NCI-H2171 (cell line): ENCODE data around the gene SCGB1A1.
"Not testable (repeated sequence)": the region's sequence is repeated elsewhere in the genome, so short reads cannot be mapped to it uniquely, and the experiment has no call there.

Experiments used
- DNase-seq: peaks from one replicate; lab custom pipeline; 2025; lab: John Stamatoyannopoulos, UW

The SCGB1A1 gene

DNA sequence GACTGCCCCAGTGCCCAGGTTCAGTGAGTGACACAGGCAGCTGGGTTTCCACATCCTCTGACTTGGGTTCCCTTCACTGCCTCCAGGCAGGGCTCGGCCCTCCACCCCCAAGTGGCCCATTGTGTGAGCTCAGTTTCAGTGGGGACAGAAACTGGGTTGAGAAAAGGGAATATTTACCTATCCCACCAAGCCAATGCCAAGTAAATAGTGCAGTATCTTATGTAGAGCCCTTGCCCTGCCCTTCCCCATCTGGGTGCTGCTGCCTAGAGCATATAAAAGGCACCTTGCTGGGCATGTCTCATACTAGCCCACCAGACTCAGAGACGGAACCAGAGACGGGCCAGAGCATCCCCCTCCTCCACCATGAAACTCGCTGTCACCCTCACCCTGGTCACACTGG is at the start of gene SCGB1A1:
TSS of gene SCGB1A1 (plus strand) at position 301 of the 400 bp plus-strand sequence. CDS start at position 364, 63 bp downstream.
- DNase-seq, result no peak

DNA sequence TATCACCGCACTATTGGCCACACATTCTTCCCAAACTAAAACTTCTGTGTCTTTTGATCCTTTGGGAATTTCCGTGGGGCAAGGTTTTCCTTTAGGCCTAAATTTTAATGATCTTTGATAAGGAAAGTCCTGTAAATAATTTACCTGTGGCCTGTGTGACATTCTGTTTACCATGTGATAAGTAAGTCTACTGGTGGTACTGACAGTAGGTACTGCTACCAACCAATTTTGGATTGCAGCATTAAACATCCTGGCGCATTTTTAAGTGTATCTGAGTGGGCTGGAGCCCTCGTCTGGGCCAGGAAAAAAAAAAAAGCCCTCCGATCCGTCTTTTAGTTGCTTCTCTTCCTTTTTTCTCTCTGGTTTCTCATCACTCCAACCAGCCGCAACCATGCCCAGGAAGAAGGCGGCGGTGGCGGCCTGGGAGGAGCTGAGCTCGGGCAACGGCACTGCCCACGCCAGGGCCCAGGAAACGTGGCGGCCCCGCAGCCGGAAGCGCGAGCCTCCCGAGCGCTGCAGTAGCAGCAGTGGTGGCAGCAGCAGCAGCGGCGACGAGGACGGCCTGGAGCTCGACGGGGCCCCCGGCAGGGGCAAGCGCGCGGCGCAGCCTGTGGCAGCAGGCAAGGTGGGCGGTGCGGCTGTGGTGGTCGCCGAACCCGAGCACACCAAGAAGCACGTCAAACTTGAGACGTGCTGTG is 47.9 kb upstream of the SCGB1A1 start:
- DNase-seq, result no peak

DNA sequence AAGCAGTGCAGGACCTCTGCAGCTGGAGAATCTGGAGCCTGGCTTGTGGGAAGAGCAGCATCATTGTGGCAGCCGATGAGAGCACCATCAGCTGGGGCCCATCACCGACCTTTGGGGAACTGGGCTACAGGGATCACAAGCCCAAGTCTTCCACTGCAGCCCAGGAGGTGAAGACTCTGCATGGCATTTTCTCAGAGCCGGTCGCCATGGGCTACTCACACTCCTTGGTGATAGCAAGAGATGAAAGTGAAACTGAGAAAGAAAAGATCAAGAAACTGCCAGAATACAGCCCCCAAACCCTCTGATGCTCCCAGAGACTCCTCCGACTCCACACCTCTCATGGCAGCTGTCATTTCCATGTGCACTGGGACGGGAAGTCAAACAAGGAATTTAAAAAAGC is 46.0 kb upstream of the SCGB1A1 start:
- DNase-seq, result no peak

GRCh38 chr11:62373464-62374119 is 45.2 kb upstream of the SCGB1A1 start:
- no peak for DNase-seq

DNA sequence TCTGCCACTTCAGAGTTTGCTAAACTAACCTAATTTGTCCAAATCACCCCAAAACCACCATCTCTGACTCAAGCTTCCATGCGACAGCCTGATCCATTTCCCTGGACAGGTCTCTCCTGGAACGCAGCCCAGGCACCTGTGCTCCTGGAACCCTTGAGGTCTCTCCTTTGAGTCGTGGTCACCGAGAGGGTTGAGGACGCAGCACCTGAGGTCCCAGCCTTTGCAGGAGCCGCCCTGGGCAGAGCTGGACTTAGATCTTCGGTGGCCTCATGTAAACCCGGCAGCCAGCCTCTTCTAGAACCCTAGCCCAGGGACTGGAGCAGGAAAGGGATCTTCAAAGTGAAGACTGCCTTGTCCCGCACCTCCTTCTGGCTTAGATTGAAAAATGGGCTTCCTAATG is 44.0 kb upstream of the SCGB1A1 start:
- no peak for DNase-seq

DNA sequence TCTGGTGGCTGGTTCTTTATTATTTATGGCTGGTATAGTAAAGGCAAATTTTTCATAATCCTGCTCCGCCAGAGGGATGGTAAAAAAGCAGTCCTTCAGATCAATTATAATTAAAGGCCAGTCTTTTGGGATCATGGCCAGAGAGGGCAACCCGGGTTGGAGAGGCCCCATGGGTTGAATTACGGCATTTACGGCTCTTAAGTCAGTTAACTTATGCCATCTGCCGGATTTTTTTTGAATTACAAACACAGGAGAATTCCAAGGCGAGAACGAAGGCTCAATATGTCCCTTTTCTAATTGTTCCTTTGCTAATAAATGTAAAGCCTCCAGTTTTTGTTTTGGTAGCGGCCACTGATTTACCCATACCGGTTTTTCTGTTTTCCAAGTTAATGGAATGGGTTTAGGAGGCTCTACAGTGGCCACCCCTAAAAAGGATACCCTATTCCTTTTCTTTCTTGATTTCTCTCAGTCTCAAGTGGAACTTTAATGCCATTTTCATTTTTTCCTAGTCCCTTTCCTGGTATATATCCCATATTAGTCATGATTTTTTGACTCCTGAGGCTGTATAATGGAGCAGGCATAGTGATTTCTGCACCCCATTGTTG is 40.3 kb upstream of the SCGB1A1 start:
- DNase-seq, result peak; percentile 59

- DNase-seq, result not testable (repeated sequence)
Observed at GRCh38 chr11:62379586-62379985, 39.2 kb upstream of the SCGB1A1 start.

DNA sequence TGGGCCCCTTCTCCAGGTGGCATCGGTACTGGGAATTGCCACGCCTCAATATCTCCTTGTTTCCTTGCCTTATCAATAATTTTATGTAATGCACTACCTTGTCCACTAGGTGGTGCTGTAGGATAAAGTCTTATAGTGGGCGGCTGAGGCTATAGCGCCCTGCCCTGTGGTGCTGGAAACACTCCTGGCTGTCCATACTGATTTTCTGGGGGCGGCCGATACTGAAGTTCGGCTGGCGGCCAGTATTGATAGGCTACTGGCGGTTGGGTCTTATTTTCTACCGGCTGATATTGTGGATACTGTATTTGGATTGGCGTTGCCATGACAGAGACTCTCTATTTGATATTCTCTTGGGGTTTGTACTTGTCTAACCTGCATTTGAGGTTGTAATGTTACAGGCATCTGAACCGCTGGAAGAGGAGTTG is 38.0 kb upstream of the SCGB1A1 start:
- peak; percentile 56 for DNase-seq

DNA sequence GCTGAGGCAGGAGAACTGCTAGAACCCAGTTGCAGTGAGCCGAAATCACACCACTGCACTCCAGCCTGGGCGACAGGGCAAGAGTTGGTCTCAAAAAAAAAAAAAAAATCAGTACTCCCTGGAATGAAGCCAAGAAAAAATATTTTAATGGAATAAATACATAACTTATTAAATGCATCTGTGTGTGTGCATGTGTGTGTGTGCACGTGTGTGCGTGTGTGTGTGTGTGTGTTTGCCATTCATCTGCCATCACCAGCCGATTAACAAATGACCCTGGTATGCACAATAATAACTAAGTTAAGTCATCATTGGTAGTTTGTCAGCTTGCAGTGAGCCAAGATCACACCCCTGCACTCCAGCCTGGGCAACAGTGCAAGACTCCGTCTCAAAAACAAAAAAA is 35.0 kb upstream of the SCGB1A1 start:
- no peak for DNase-seq

DNA sequence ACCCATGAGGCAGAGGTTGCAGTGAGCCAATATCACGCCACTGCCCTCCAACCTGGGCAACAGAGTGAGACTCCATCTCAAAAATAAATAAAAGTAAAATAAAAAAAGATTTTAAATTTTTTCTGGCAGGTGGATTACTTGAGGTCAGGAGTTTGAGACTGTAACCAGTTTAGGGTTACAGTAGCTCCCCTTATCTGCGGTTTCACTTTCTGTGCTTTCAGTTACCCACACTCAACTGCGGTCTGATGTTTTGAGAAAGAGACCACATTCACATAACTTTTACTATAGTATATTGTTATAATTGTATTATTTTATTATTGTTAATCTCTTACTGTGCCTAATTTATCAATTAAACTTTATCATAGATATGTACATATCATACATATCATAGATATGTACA is 32.8 kb upstream of the SCGB1A1 start:
- DNase-seq, result not testable (repeated sequence)

DNA sequence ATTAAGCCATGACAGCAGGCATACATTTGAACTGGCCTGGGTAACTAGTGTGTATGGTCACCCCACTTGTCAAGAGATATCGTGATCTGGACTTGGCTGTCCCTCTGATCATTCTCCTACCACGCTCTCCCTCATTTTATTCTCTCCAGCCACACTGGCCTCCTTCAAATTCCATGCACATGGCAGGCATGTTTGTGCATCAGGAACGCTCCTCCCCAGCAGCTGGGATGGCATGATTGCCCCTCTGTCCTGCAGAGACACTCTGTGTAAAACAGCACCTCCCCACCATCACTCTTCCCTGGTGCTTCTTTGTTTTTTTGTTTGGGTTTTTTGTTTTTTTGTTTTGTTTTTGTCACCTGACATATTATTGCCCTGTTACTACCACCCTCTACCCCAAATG is 31.5 kb upstream of the SCGB1A1 start:
- DNase-seq, result no peak

- DNase-seq, result no peak
Observed at GRCh38 chr11:62388999-62389398, 29.8 kb upstream of the SCGB1A1 start.

- DNase-seq, result no peak
Observed at GRCh38 chr11:62390237-62390636, 28.6 kb upstream of the SCGB1A1 start.

GRCh38 chr11:62390722-62391121 is 28.1 kb upstream of the SCGB1A1 start:
- no peak for DNase-seq

GRCh38 chr11:62391642-62392425 is 27.0 kb upstream of the SCGB1A1 start:
- no peak for DNase-seq

- DNase-seq, result no peak
Observed at GRCh38 chr11:62392506-62392905, 26.3 kb upstream of the SCGB1A1 start.

DNA sequence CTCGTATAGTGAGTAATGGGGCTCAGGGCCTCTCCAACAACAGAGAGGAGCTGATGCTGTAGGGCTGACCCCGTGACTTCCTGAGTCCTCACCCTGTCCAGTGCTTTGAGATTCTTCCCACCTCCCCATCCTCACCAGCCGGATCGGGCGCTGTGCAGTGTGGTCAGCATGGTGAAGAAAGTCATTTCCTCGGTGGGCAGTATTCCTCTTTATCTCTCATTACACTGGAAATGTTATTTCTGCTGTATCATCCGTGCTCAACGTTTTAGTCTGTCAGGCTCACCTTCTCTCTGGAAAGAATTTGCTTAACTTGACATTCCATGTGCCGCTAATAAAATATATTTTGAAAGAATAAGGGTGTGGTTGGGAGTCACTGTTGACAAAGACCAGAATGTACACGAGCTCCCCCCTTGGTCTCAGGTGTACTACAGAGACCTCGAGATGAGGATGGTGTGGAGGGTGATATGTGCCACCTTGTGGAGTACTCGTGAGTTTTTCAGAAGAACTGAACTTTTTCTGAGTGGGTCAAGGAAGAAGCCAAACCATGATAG is 25.7 kb upstream of the SCGB1A1 start:
- no peak for DNase-seq

- no peak for DNase-seq
Observed at GRCh38 chr11:62393735-62394134, 25.1 kb upstream of the SCGB1A1 start.

DNA sequence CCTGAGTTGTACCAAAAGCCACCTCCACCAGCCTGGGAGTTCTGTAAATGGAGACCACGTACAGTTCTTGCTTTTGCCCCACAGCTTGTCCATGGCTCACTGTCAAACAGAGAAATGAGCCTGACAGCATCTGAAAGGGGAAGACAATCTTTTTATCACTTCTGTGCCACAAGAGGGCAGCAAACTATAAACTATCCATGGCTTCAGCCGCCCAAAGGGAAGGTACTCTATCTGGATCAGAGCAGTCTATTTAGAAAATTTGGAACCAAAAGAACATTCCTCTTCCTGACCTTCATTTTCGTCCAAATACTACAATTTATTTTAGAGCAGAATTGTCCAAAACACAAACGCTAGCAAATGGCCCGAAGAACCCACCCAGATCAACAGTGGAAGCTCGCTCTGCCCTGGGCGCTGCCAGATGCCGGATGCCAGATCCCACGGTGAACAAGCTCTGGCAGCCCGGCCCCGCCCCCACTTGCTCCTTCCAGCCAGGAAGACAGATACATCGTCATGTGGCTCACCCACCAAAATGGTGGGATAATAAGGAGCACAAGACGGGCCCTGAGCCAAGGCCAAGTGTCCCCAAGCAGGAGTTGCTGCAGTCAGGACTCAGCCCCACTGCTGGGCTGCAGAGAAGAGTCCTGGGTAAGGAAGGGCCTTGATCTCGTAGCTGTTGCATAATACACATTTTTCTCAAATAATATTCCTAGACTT is 23.9 kb upstream of the SCGB1A1 start:
- DNase-seq, result peak; percentile 88

GRCh38 chr11:62395885-62396551 is 22.8 kb upstream of the SCGB1A1 start:
- no peak for DNase-seq
